ENCODE data around the gene EVPL. TPM values are rescaled to one million over a fixed set of nuclear protein-coding genes. Genes with fewer than 3 reads are reported as not detected.
A peak's percentile ranks its signal among the peaks of the same experiment; 100 is the strongest.

The EVPL gene
- total and polyA plus RNA-seq, 4 donors = 10.9 to 38.4 (median 35.0) TPM

GRCh38 chr17:76074390-76075363 is 47.6 kb upstream of the EVPL start, which contains the start of gene GALR2:
GALR2 (plus strand) TSS chr17:76074781; CDS start chr17:76074884, 103 bp downstream.
- no peak within 1 kb of the TSS for H3K9ac ChIP-seq (ENCODE audit: insufficient read depth in 1 of 2, low read length in 2 of 2)
- H3K36me3 ChIP-seq (ENCODE audit: control insufficient read depth in 4 of 4, insufficient read depth in 4 of 4, low read length in 4 of 4) = no peaks in the 10 kb centered on the region
- H3K27ac ChIP-seq (ENCODE audit: low read depth in 1 of 2, low read length in 1 of 2) = no peak within 1 kb of the TSS
- peaks cover 0 to 33% (median 10%) of the 10 kb centered on the region in 5 donors for H3K4me1 ChIP-seq (ENCODE audit: control insufficient read depth in 5 of 5, insufficient read depth in 5 of 5, low read length in 5 of 5)
- H3K27me3 ChIP-seq (ENCODE audit: control insufficient read depth in 3 of 3, insufficient read depth in 3 of 3, low read length in 2 of 3) = peaks cover 4 to 57% (median 50%) of the 10 kb centered on the region in 3 donors
- no peak within 1 kb of the TSS for H3K4me3 ChIP-seq
- 3 to 5% methylated on average over 86 to 92 of the region's 92 CpGs for WGBS, 2 donors
- peaks cover 0 to 8% (median 0%) of the 10 kb centered on the region in 4 donors for H3K9me3 ChIP-seq (ENCODE audit: control insufficient read depth in 4 of 4, insufficient read depth in 3 of 4, low read length in 3 of 4)
- no peak for ATAC-seq (ENCODE audit: insufficient read depth, low FRiP score)
- TF ChIP-seq CTCF (IDR thresholded peaks at IDR 0.05; ENCODE audit: control extremely low read depth, extremely low read depth) = no peak
- no peak for DNase-seq

GRCh38 chr17:76072148-76072858 is 45.2 kb upstream of the EVPL start, which contains the start of gene SRP68:
SRP68 (minus strand) TSS chr17:76072517; CDS start chr17:76072491, 26 bp downstream.
- H3K4me3 ChIP-seq = peak within 1 kb of the TSS; percentile 89
- H3K4me1 ChIP-seq (ENCODE audit: control insufficient read depth in 5 of 5, insufficient read depth in 5 of 5, low read length in 5 of 5) = peaks cover 0 to 29% (median 4%) of the 10 kb centered on the region in 5 donors
- H3K36me3 ChIP-seq (ENCODE audit: control insufficient read depth in 4 of 4, insufficient read depth in 4 of 4, low read length in 4 of 4) = peaks cover 2 to 10% (median 9%) of the 10 kb centered on the region in 4 donors
- H3K9ac ChIP-seq (ENCODE audit: insufficient read depth in 1 of 2, low read length in 2 of 2) = peak within 1 kb of the TSS; percentile 79 to 87
- peak; percentile 92 to 95 (median 93) for DNase-seq
- no peak for TF ChIP-seq CTCF (IDR thresholded peaks at IDR 0.05; ENCODE audit: control extremely low read depth, extremely low read depth)
- peak; percentile 99 for ATAC-seq (ENCODE audit: insufficient read depth, low FRiP score)
- H3K27me3 ChIP-seq (ENCODE audit: control insufficient read depth in 3 of 3, insufficient read depth in 3 of 3, low read length in 2 of 3) = peaks cover 4 to 33% (median 32%) of the 10 kb centered on the region in 3 donors
- peaks cover 0 to 8% (median 0%) of the 10 kb centered on the region in 4 donors for H3K9me3 ChIP-seq (ENCODE audit: control insufficient read depth in 4 of 4, insufficient read depth in 3 of 4, low read length in 3 of 4)
- peak within 1 kb of the TSS; percentile 9 to 70 for H3K27ac ChIP-seq (ENCODE audit: low read depth in 1 of 2, low read length in 1 of 2)
- WGBS, 2 donors = 0 to 1% methylated on average over 54 to 57 of the region's 57 CpGs

GRCh38 chr17:76071531-76072147 is 44.5 kb upstream of the EVPL start:
- 12 to 21% methylated on average over 15 of the region's 15 CpGs for WGBS, 2 donors
- peaks cover 0 to 29% (median 4%) of the 10 kb centered on the region in 5 donors for H3K4me1 ChIP-seq (ENCODE audit: control insufficient read depth in 5 of 5, insufficient read depth in 5 of 5, low read length in 5 of 5)
- no peak for ATAC-seq (ENCODE audit: insufficient read depth, low FRiP score)

More at GRCh38 chr17:76071531-76072147, 44.5 kb upstream of the EVPL start:
- H3K9me3 ChIP-seq (ENCODE audit: control insufficient read depth in 4 of 4, insufficient read depth in 3 of 4, low read length in 3 of 4) = peaks cover 0 to 7% (median 0%) of the 10 kb centered on the region in 4 donors
- peaks cover 4 to 27% (median 25%) of the 10 kb centered on the region in 3 donors for H3K27me3 ChIP-seq (ENCODE audit: control insufficient read depth in 3 of 3, insufficient read depth in 3 of 3, low read length in 2 of 3)
- H3K9ac ChIP-seq (ENCODE audit: insufficient read depth in 1 of 2, low read length in 2 of 2) = peak overlapping the region; percentile 79 to 87
- no peak for DNase-seq
- peak overlapping the region; percentile 89 for H3K4me3 ChIP-seq
- TF ChIP-seq CTCF (IDR thresholded peaks at IDR 0.05; ENCODE audit: control extremely low read depth, extremely low read depth) = no peak
- peaks cover 6 to 15% (median 13%) of the 10 kb centered on the region in 4 donors for H3K36me3 ChIP-seq (ENCODE audit: control insufficient read depth in 4 of 4, insufficient read depth in 4 of 4, low read length in 4 of 4)
- peak overlapping the region; percentile 9 to 70 for H3K27ac ChIP-seq (ENCODE audit: low read depth in 1 of 2, low read length in 1 of 2)

All from lung (tissue), 12 donors.